Astrocyte (in vitro differentiated cells and primary cell): ENCODE data around the gene JMJD6. TPM values are rescaled to one million over a fixed set of nuclear protein-coding genes. Genes with fewer than 3 reads are reported as not detected.

ENCODE experiments used
- DNase-seq: peaks from one replicate; pipeline ENCODE4 v3.0.0-alpha.2; 2010; ENCODE audit warnings: low read depth
- FAIRE-seq: peaks from 2 replicates; lab custom pipeline; 2011; peaks lifted over from hg19 to GRCh38; lab: Jason Lieb, UNC
- H2AFZ ChIP-seq: 2 replicates; pipeline ENCODE4 v1.6.0; 2012; ENCODE audit warnings: low read depth, low read length, inconsistent platforms
- H3K27ac ChIP-seq: 2 replicates; pipeline ENCODE4 v1.5.1; 2011; ENCODE audit warnings: low read depth, low read length, inconsistent platforms
- H3K27me3 ChIP-seq: 2 replicates; pipeline ENCODE4 v1.6.0; 2011; ENCODE audit warnings: low read length, inconsistent platforms; ENCODE audit not compliant: insufficient read depth
- H3K36me3 ChIP-seq: 2 replicates; pipeline ENCODE4 v1.5.1; 2011; ENCODE audit warnings: low read length, inconsistent platforms; ENCODE audit not compliant: insufficient read depth
- H3K4me1 ChIP-seq: 2 replicates; pipeline ENCODE4 v1.5.1; 2011; ENCODE audit warnings: low read length, inconsistent platforms; ENCODE audit not compliant: insufficient read depth
- H3K4me2 ChIP-seq: 2 replicates; pipeline ENCODE4 v1.6.0; 2012; ENCODE audit warnings: low read length, inconsistent platforms
- H3K4me3 ChIP-seq: 2 replicates; pipeline ENCODE4 v1.5.1; 2011; ENCODE audit warnings: low read depth, mild to moderate bottlenecking, low read length, inconsistent platforms; ENCODE audit not compliant: insufficient read depth
- H3K79me2 ChIP-seq: 2 replicates; pipeline ENCODE4 v1.6.0; 2012; ENCODE audit warnings: mild to moderate bottlenecking, low read length, inconsistent platforms; ENCODE audit not compliant: insufficient read depth
- H3K9ac ChIP-seq: 2 replicates; pipeline ENCODE4 v1.6.0; 2012; ENCODE audit warnings: mild to moderate bottlenecking, low read length, inconsistent platforms
- H3K9me3 ChIP-seq: 2 replicates; pipeline ENCODE4 v1.5.1; 2012; ENCODE audit warnings: low read depth, mild to moderate bottlenecking, low read length, inconsistent platforms; ENCODE audit not compliant: insufficient read depth
- H4K20me1 ChIP-seq: 2 replicates; pipeline ENCODE4 v1.6.0; 2012; ENCODE audit warnings: low read length, inconsistent platforms; ENCODE audit not compliant: insufficient read depth
- H3K27ac Mint-ChIP-seq: one replicate; pipeline ENCODE4 v1.8.0; 2021; ENCODE audit warnings: mild to moderate bottlenecking, mixed read lengths; ENCODE audit not compliant: unreplicated experiment
- H3K27me3 Mint-ChIP-seq: one replicate; pipeline ENCODE4 v1.8.0; 2021; ENCODE audit warnings: low read depth, mixed read lengths; ENCODE audit not compliant: unreplicated experiment
- H3K36me3 Mint-ChIP-seq: one replicate; pipeline ENCODE4 v1.8.0; 2021; ENCODE audit warnings: low read depth, mixed read lengths; ENCODE audit not compliant: unreplicated experiment
- H3K4me1 Mint-ChIP-seq: one replicate; pipeline ENCODE4 v1.8.0; 2021; ENCODE audit warnings: low read depth, mixed read lengths; ENCODE audit not compliant: unreplicated experiment
- H3K4me3 Mint-ChIP-seq: one replicate; pipeline ENCODE4 v1.8.0; 2021; ENCODE audit warnings: mild to moderate bottlenecking, moderate library complexity, mixed read lengths; ENCODE audit not compliant: unreplicated experiment
- H3K9me3 Mint-ChIP-seq: one replicate; pipeline ENCODE4 v1.8.0; 2021; ENCODE audit warnings: mild to moderate bottlenecking, mixed read lengths; ENCODE audit not compliant: unreplicated experiment
- CTCF ChIP-seq: IDR thresholded peaks from 2 replicates; pipeline ENCODE4 v1.5.1; 2011; ENCODE audit warnings: low read depth, mild to moderate bottlenecking, inconsistent platforms, low read length, moderate library complexity; ENCODE audit not compliant: insufficient read depth
- EZH2 ChIP-seq: IDR thresholded peaks from 2 replicates; pipeline ENCODE4 v1.6.1; 2012; ENCODE audit warnings: mild to moderate bottlenecking, low read length, inconsistent platforms; ENCODE audit not compliant: insufficient read depth
- total RNA-seq: library from RNA; stranded (reverse); gene quantifications from 2 replicates; pipeline ENCODE4 v1.2.1, GENCODE V29; 2021

JMJD6 gene
- total RNA-seq, 1 donor from 2014 or later, result 45.5 TPM

- Histone ChIP-seq H3K4me1 (peaks cover 27% of the 10 kb centered on the region), H3K27ac (peak overlapping the region; percentile 98), H4K20me1 (peaks cover 73% of the 10 kb centered on the region), H3K9ac (peak overlapping the region; percentile 97), H3K4me2 (peak overlapping the region; percentile 96), H3K36me3 (peaks cover 11% of the 10 kb centered on the region), H2AFZ (peak overlapping the region; percentile 31), H3K9me3 (no peaks in the 10 kb centered on the region), H3K79me2 (peaks cover 88% of the 10 kb centered on the region), H3K4me3 (peak overlapping the region; percentile 81), H3K27me3 (no peaks in the 10 kb centered on the region)
- Mint-ChIP-seq H3K27me3 (no peaks in the 10 kb centered on the region), H3K9me3 (no peaks in the 10 kb centered on the region), H3K27ac (peak overlapping the region; percentile 93), H3K4me3 (peak overlapping the region; percentile 91), H3K4me1 (peaks cover 38% of the 10 kb centered on the region), H3K36me3 (peaks cover 7% of the 10 kb centered on the region)
- DNase-seq (peak; percentile 99), FAIRE-seq (peak; percentile 95)
- TF ChIP-seq CTCF (no peak), EZH2 (no peak)
Observed at GRCh38 chr17:76709077-76709950, 17.1 kb downstream of the JMJD6 start.

GRCh38 chr17:76707985-76708807, 18.2 kb downstream of the JMJD6 start:
- Histone ChIP-seq H3K27ac (peak overlapping the region; percentile 98), H3K27me3 (no peaks in the 10 kb centered on the region), H3K4me1 (peaks cover 27% of the 10 kb centered on the region), H3K9ac (peak overlapping the region; percentile 97), H4K20me1 (peaks cover 70% of the 10 kb centered on the region), H3K36me3 (no peaks in the 10 kb centered on the region), H3K4me2 (peak overlapping the region; percentile 96), H3K79me2 (peaks cover 86% of the 10 kb centered on the region), H3K4me3 (peak overlapping the region; percentile 81), H3K9me3 (no peaks in the 10 kb centered on the region), H2AFZ (no peak overlapping the region)
- DNase-seq, result no peak
- Mint-ChIP-seq H3K4me1 (peaks cover 37% of the 10 kb centered on the region), H3K4me3 (peak overlapping the region; percentile 91), H3K36me3 (peaks cover 7% of the 10 kb centered on the region), H3K27ac (peak overlapping the region; percentile 93), H3K27me3 (no peaks in the 10 kb centered on the region), H3K9me3 (no peaks in the 10 kb centered on the region)
- no peak for FAIRE-seq
- TF ChIP-seq EZH2, result no peak
- no peak for TF ChIP-seq CTCF
